Measurements from ENCODE around the gene RXFP2. TPM values are rescaled to one million over a fixed set of nuclear protein-coding genes. Genes with fewer than 3 reads are reported as not detected.

Gene RXFP2
- total RNA-seq, 2 experiments from 2014 or later = not detected

- intact Hi-C loops (cut with micrococcal nuclease) = no loop called here
- H3K9me3 Mint-ChIP-seq = no peaks in the 10 kb centered on the region
- no peak overlapping the region for H3K27ac Mint-ChIP-seq
- no peaks in the 10 kb centered on the region for H3K36me3 Mint-ChIP-seq (ENCODE audit: low read depth)
- ChIA-PET POLR2A (no interaction called here), CTCF (interaction anchor here (0.7 to 2.3 kb wide), 3 partner anchors 8 to 497 kb away, joined by 3 to 6 read pairs (median 3); no protein-coding TSS in a partner anchor)
- no peaks in the 10 kb centered on the region for H3K4me1 Mint-ChIP-seq (ENCODE audit: low read depth)
- no peak for DNase-seq
- peaks cover 11% of the 10 kb centered on the region for H3K27me3 Mint-ChIP-seq
- TF ChIP-seq CTCF (IDR thresholded peaks at IDR 0.05) = no peak
- no peak for ATAC-seq
- H3K4me3 Mint-ChIP-seq = no peak overlapping the region
Observed at GRCh38 chr13:31733066-31733465, 6.3 kb upstream of the RXFP2 start.

GRCh38 chr13:31733647-31734046 is 5.7 kb upstream of the RXFP2 start:
- no peak for TF ChIP-seq CTCF (IDR thresholded peaks at IDR 0.05)
- DNase-seq = no peak
- no peaks in the 10 kb centered on the region for H3K9me3 Mint-ChIP-seq
- H3K4me3 Mint-ChIP-seq = no peak overlapping the region
- H3K4me1 Mint-ChIP-seq (ENCODE audit: low read depth) = no peaks in the 10 kb centered on the region
- H3K36me3 Mint-ChIP-seq (ENCODE audit: low read depth) = no peaks in the 10 kb centered on the region
- H3K27me3 Mint-ChIP-seq = peaks cover 11% of the 10 kb centered on the region
- intact Hi-C loops (cut with micrococcal nuclease) = no loop called here
- no peak overlapping the region for H3K27ac Mint-ChIP-seq
- CTCF ChIA-PET = interaction anchor here (0.7 to 2.3 kb wide), 3 partner anchors 8 to 497 kb away, joined by 3 to 6 read pairs (median 3); no protein-coding TSS in a partner anchor
- no peak for ATAC-seq
- POLR2A ChIA-PET = no interaction called here

GRCh38 chr13:31742097-31742734 is 2.9 kb downstream of the RXFP2 start:
- H3K4me1 Mint-ChIP-seq (ENCODE audit: low read depth) = peaks cover 2% of the 10 kb centered on the region
- ChIA-PET CTCF (interaction anchor here (1.0 to 2.3 kb wide), 5 partner anchors 8 to 311 kb away, joined by 3 to 10 read pairs (median 6); no protein-coding TSS in a partner anchor), POLR2A (interaction anchor here (0.5 kb wide), 1 partner anchor 312 kb away, joined by 3 read pairs; no protein-coding TSS in a partner anchor)
- ATAC-seq (no peak), DNase-seq (peak; percentile 72)
- no peak overlapping the region for H3K4me3 Mint-ChIP-seq
- no peaks in the 10 kb centered on the region for H3K36me3 Mint-ChIP-seq (ENCODE audit: low read depth)
- no peak overlapping the region for H3K27ac Mint-ChIP-seq
- intact Hi-C loops (cut with micrococcal nuclease) = loop anchor here (5.0 kb wide), 2 partner anchors 310 to 505 kb away; no protein-coding TSS in a partner anchor
- TF ChIP-seq CTCF (IDR thresholded peaks at IDR 0.05) = peak; percentile 92
- peaks cover 8% of the 10 kb centered on the region for H3K27me3 Mint-ChIP-seq
- no peaks in the 10 kb centered on the region for H3K9me3 Mint-ChIP-seq

GRCh38 chr13:31747291-31747690 is 8.0 kb downstream of the RXFP2 start:
- no peak overlapping the region for H3K27ac Mint-ChIP-seq
- DNase-seq (no peak), ATAC-seq (no peak)
- intact Hi-C loops (cut with micrococcal nuclease) = no loop called here
- POLR2A ChIA-PET = no interaction called here
- no peak overlapping the region for H3K4me3 Mint-ChIP-seq
- H3K9me3 Mint-ChIP-seq = no peaks in the 10 kb centered on the region
- H3K36me3 Mint-ChIP-seq (ENCODE audit: low read depth) = no peaks in the 10 kb centered on the region
- H3K4me1 Mint-ChIP-seq (ENCODE audit: low read depth) = peaks cover under 1% of the 10 kb centered on the region
- no peak for TF ChIP-seq CTCF (IDR thresholded peaks at IDR 0.05)
- peaks cover 14% of the 10 kb centered on the region for H3K27me3 Mint-ChIP-seq
- CTCF ChIA-PET = no interaction called here

GRCh38 chr13:31747966-31748365 is 8.6 kb downstream of the RXFP2 start:
- no peaks in the 10 kb centered on the region for H3K36me3 Mint-ChIP-seq (ENCODE audit: low read depth)
- no peak for DNase-seq
- POLR2A ChIA-PET = no interaction called here
- H3K4me3 Mint-ChIP-seq = no peak overlapping the region
- no peak overlapping the region for H3K27ac Mint-ChIP-seq
- H3K9me3 Mint-ChIP-seq = no peaks in the 10 kb centered on the region
- intact Hi-C loops (cut with micrococcal nuclease) = no loop called here
- H3K27me3 Mint-ChIP-seq = peaks cover 14% of the 10 kb centered on the region
- TF ChIP-seq CTCF (IDR thresholded peaks at IDR 0.05) = no peak
- no peak for ATAC-seq
- no peaks in the 10 kb centered on the region for H3K4me1 Mint-ChIP-seq (ENCODE audit: low read depth)
- CTCF ChIA-PET = no interaction called here

Measured in activated CD8-positive, alpha-beta T cell treated with anti-CD3 and anti-CD28 coated beads for 36 hours (primary cell).